Mesendoderm (in vitro differentiated cells): ENCODE measurements around the gene NDUFB5.

ENCODE experiments used
- DNase-seq: peaks from one replicate; pipeline ENCODE4 v3.0.0; 2013
- H2AK5ac ChIP-seq: 2 replicates; pipeline ENCODE4 v1.6.1; 2013; ENCODE audit warnings: low read length, inconsistent platforms
- H2BK120ac ChIP-seq: 2 replicates; pipeline ENCODE4 v1.6.1; 2013; ENCODE audit warnings: low read depth, mild to moderate bottlenecking, low read length, moderate library complexity, mixed read lengths
- H2BK15ac ChIP-seq: replicated peaks from 2 replicates; pipeline ENCODE4 v1.6.1; 2013; ENCODE audit warnings: low read depth, mild to moderate bottlenecking, moderate library complexity
- H2BK5ac ChIP-seq: 2 replicates; pipeline ENCODE4 v1.6.1; 2013; ENCODE audit warnings: low read length, inconsistent platforms
- H3K18ac ChIP-seq: 2 replicates; pipeline ENCODE4 v1.6.1; 2013; ENCODE audit warnings: mild to moderate bottlenecking, low read length, mixed read lengths
- H3K23ac ChIP-seq: one replicate; pipeline ENCODE4 v1.6.1; 2013; ENCODE audit warnings: low read length
- H3K27ac ChIP-seq: 2 replicates; pipeline ENCODE4 v1.5.1; 2013; ENCODE audit warnings: low read depth, mild to moderate bottlenecking, inconsistent platforms, low read length, moderate library complexity
- H3K27me3 ChIP-seq: 2 replicates; pipeline ENCODE4 v1.6.1; 2013; ENCODE audit warnings: low read length, control low read depth, mild to moderate bottlenecking, inconsistent platforms; ENCODE audit not compliant: insufficient read depth, poor library complexity
- H3K36me3 ChIP-seq: 2 replicates; pipeline ENCODE4 v1.6.1; 2013; ENCODE audit warnings: low read length, inconsistent platforms; ENCODE audit not compliant: control insufficient read depth, insufficient read depth
- H3K4ac ChIP-seq: one replicate; pipeline ENCODE4 v1.6.1; 2013; ENCODE audit warnings: low read depth, mild to moderate bottlenecking, low read length, moderate library complexity
- H3K4me1 ChIP-seq: 2 replicates; pipeline ENCODE4 v1.6.1; 2013; ENCODE audit warnings: low read depth, low read length, inconsistent platforms; ENCODE audit not compliant: control insufficient read depth
- H3K4me2 ChIP-seq: 2 replicates; pipeline ENCODE4 v1.6.1; 2013; ENCODE audit warnings: low read length
- H3K4me3 ChIP-seq: 2 replicates; pipeline ENCODE4 v1.5.1; 2013; ENCODE audit warnings: mild to moderate bottlenecking, low read length
- H3K56ac ChIP-seq: one replicate; pipeline ENCODE4 v1.6.1; 2013; ENCODE audit warnings: low read length
- H3K79me1 ChIP-seq: 2 replicates; pipeline ENCODE4 v1.6.1; 2013; ENCODE audit warnings: low read length, inconsistent platforms
- H3K79me2 ChIP-seq: 2 replicates; pipeline ENCODE4 v1.6.1; 2013; ENCODE audit warnings: mild to moderate bottlenecking, low read length; ENCODE audit not compliant: control insufficient read depth, insufficient read depth
- H3K9ac ChIP-seq: 2 replicates; pipeline ENCODE4 v1.6.1; 2013; ENCODE audit warnings: low read length, inconsistent platforms
- H4K5ac ChIP-seq: one replicate; pipeline ENCODE4 v1.6.1; 2013; ENCODE audit warnings: low read length
- H4K8ac ChIP-seq: one replicate; pipeline ENCODE4 v1.6.1; 2013; ENCODE audit warnings: low read depth, mild to moderate bottlenecking, control low read depth, low read length, moderate library complexity
- WGBS: extraction: QIAGEN DNeasy Blood & Tissue Kit; methylation state at CpG from one replicate; pipeline ENCODE4 v1.1.7; 2013; ENCODE audit warnings: low lambda C conversion rate, missing lambda C conversion rate; ENCODE audit not compliant: insufficient coverage; ENCODE audit errors: extremely low coverage; 5-methylcytosine and 5-hydroxymethylcytosine counted together

The NDUFB5 gene

GRCh38 chr3:179652447-179653095 lies 48.0 kb downstream of the NDUFB5 start, which contains the start of gene USP13:
Gene USP13, plus strand, starts transcription at chr3:179653040. Its CDS starts 186 bp downstream, at chr3:179653226.
- Histone ChIP-seq H3K56ac (peak within 1 kb of the TSS; percentile 99), H3K4ac (peak within 1 kb of the TSS; percentile 50), H2BK15ac (peak within 1 kb of the TSS; percentile 89), H3K9ac (peak within 1 kb of the TSS; percentile 94), H3K4me2 (peak within 1 kb of the TSS; percentile 84), H3K36me3 (no peaks in the 10 kb centered on the region), H4K5ac (no peak within 1 kb of the TSS), H3K27ac (peak within 1 kb of the TSS; percentile 93), H3K27me3 (no peaks in the 10 kb centered on the region), H3K23ac (peak within 1 kb of the TSS; percentile 91), H4K8ac (peak within 1 kb of the TSS; percentile 30), H2AK5ac (no peak within 1 kb of the TSS), H3K79me2 (peaks cover 23% of the 10 kb centered on the region), H2BK120ac (peak within 1 kb of the TSS; percentile 63), H2BK5ac (peak within 1 kb of the TSS; percentile 85), H3K79me1 (peaks cover 7% of the 10 kb centered on the region), H3K18ac (peak within 1 kb of the TSS; percentile 96), H3K4me1 (peaks cover 4% of the 10 kb centered on the region), H3K4me3 (peak within 1 kb of the TSS; percentile 85)
- peak; percentile 85 for DNase-seq
- WGBS: no CpG with 5 or more reads among the region's 56 CpGs

DNA sequence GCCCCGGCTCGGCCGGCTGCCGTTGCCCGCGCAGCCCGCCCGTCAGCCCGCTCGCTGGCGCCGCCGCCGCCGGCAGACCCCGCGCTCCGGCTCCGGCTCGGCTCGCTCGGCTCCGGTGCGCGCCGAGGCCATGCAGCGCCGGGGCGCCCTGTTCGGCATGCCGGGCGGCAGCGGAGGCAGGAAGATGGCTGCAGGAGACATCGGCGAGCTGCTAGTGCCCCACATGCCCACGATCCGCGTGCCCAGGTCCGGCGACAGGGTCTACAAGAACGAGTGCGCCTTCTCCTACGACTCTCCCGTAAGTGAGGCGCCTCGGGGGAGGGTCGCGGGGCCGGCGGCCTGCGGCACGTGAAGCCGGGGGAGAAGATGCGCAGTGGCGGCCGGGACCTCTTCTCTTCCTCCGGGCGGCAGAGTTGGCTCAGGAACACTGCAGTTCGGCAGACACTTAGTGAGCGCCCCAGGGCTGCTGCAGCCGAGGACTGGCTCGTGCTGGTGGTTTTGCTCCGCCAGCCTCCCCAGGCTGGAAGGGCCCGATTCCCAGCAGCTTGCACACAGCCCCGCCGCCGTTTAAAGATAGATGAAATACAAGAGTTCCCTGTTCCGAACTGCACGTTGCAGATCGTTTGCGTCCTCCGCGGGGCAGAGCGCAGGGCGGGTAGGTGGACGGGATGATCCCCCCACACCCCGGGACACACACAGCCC lies 48.7 kb downstream of the NDUFB5 start:
- H3K4me2 ChIP-seq: peak overlapping the region; percentile 84
- H3K27ac ChIP-seq: peak overlapping the region; percentile 93
- WGBS: no CpG with 5 or more reads among the region's 77 CpGs
- no peak overlapping the region for H2AK5ac ChIP-seq
- H3K9ac ChIP-seq: peak overlapping the region; percentile 94
- no peak overlapping the region for H4K5ac ChIP-seq
- H2BK5ac ChIP-seq: peak overlapping the region; percentile 85
- H3K4ac ChIP-seq: peak overlapping the region; percentile 50
- no peak overlapping the region for H2BK15ac ChIP-seq
- peak overlapping the region; percentile 96 for H3K18ac ChIP-seq
- H3K79me1 ChIP-seq: peaks cover 10% of the 10 kb centered on the region
- peak overlapping the region; percentile 99 for H3K56ac ChIP-seq
- H3K27me3 ChIP-seq: no peaks in the 10 kb centered on the region
- H2BK120ac ChIP-seq: peak overlapping the region; percentile 63
- peaks cover 26% of the 10 kb centered on the region for H3K79me2 ChIP-seq
- H3K36me3 ChIP-seq: no peaks in the 10 kb centered on the region
- peak; percentile 93 for DNase-seq
- H3K23ac ChIP-seq: peak overlapping the region; percentile 91
- H3K4me1 ChIP-seq: peaks cover 4% of the 10 kb centered on the region
- H3K4me3 ChIP-seq: peak overlapping the region; percentile 85
- H4K8ac ChIP-seq: peak overlapping the region; percentile 30

DNA sequence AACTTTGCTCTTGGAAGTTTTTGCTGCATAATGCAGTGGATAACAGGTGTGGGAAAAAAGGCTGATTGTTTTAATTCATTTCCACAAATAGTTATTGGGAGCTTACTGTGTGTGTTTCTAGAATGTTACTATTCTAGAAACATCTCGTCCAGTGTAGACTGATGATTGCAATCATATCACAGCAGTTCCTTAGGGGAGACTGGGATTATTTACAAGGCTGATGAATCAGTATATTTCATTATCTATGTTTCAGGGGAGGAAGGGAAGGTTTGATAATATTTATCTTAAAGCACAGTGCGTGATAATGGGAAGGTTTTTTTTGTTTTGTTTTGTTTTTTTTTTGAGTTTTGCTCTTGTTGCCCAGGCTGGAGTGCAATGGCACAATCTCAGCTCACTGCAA lies 50.6 kb downstream of the NDUFB5 start:
- Histone ChIP-seq H3K36me3 (no peaks in the 10 kb centered on the region), H3K27ac (no peak overlapping the region), H3K27me3 (no peaks in the 10 kb centered on the region), H4K8ac (no peak overlapping the region), H3K79me1 (peaks cover 19% of the 10 kb centered on the region), H2BK120ac (no peak overlapping the region), H3K4ac (no peak overlapping the region), H3K18ac (no peak overlapping the region), H3K4me1 (peaks cover 4% of the 10 kb centered on the region), H3K4me3 (no peak overlapping the region), H3K23ac (no peak overlapping the region), H2BK5ac (no peak overlapping the region), H3K79me2 (peaks cover 36% of the 10 kb centered on the region), H3K56ac (no peak overlapping the region), H3K4me2 (no peak overlapping the region), H2BK15ac (no peak overlapping the region), H4K5ac (no peak overlapping the region), H3K9ac (no peak overlapping the region), H2AK5ac (no peak overlapping the region)
- no peak for DNase-seq
- WGBS: no CpG with 5 or more reads among the region's 2 CpGs

DNA sequence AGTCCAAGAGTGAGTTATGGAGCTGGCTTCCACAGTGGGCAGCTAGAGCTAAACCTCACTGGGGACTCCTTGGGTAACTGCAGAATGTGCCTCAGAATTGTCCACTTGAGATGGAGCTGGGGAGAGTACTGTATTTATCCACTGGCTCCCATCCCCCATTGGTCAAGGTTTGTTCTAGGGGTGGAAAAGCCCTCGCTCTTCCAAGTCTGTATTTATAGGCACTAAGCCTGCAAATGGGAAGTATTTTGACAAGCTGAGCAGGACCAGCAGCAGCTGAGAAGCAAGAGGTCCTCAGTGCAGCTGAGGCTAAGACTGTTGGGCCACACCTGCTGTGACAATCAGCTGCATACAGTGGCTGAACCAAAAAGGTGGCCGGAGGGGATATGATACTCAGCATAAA lies 54.0 kb downstream of the NDUFB5 start:
- H3K79me2 ChIP-seq: peaks cover 55% of the 10 kb centered on the region
- H2AK5ac ChIP-seq: no peak overlapping the region
- H3K9ac ChIP-seq: no peak overlapping the region
- H3K4me2 ChIP-seq: no peak overlapping the region
- H2BK5ac ChIP-seq: no peak overlapping the region
- H2BK15ac ChIP-seq: no peak overlapping the region
- no peaks in the 10 kb centered on the region for H3K27me3 ChIP-seq
- no peak overlapping the region for H2BK120ac ChIP-seq
- peaks cover 4% of the 10 kb centered on the region for H3K4me1 ChIP-seq
- H3K56ac ChIP-seq: no peak overlapping the region
- no peaks in the 10 kb centered on the region for H3K36me3 ChIP-seq
- no peak overlapping the region for H3K23ac ChIP-seq
- no peak overlapping the region for H4K5ac ChIP-seq
- H3K4ac ChIP-seq: no peak overlapping the region
- H3K27ac ChIP-seq: no peak overlapping the region
- H4K8ac ChIP-seq: no peak overlapping the region
- H3K4me3 ChIP-seq: no peak overlapping the region
- peaks cover 34% of the 10 kb centered on the region for H3K79me1 ChIP-seq
- no peak for DNase-seq
- no CpG with 5 or more reads among the region's 2 CpGs for WGBS
- no peak overlapping the region for H3K18ac ChIP-seq

GRCh38 chr3:179660872-179661271 lies 56.3 kb downstream of the NDUFB5 start:
- no peaks in the 10 kb centered on the region for H3K36me3 ChIP-seq
- no peak overlapping the region for H3K56ac ChIP-seq

More at GRCh38 chr3:179660872-179661271, 56.3 kb downstream of the NDUFB5 start:
- Histone ChIP-seq H3K4me3 (no peak overlapping the region), H3K23ac (no peak overlapping the region), H3K4ac (no peak overlapping the region), H3K9ac (no peak overlapping the region), H3K18ac (no peak overlapping the region), H3K27me3 (no peaks in the 10 kb centered on the region), H3K4me1 (peaks cover under 1% of the 10 kb centered on the region), H4K8ac (no peak overlapping the region), H2AK5ac (no peak overlapping the region), H3K27ac (no peak overlapping the region), H2BK5ac (no peak overlapping the region), H2BK15ac (no peak overlapping the region), H3K79me2 (peaks cover 53% of the 10 kb centered on the region), H2BK120ac (no peak overlapping the region), H3K79me1 (peaks cover 42% of the 10 kb centered on the region), H3K4me2 (no peak overlapping the region), H4K5ac (no peak overlapping the region)
- WGBS: no CpG with 5 or more reads among the region's 3 CpGs
- DNase-seq: no peak
